GM12865 (cell line): ENCODE data around the gene APOL3.

ENCODE experiments used
- DNase-seq: peaks from one replicate; pipeline ENCODE4 v3.0.0; 2010; ENCODE audit warnings: low read depth
- H3K4me3 ChIP-seq: 2 replicates; pipeline ENCODE4 v1.5.1; 2011; ENCODE audit warnings: mild to moderate bottlenecking, low read depth, low read length, control low read depth
- CTCF ChIP-seq: IDR thresholded peaks from 2 replicates; pipeline ENCODE4 v1.5.1; 2011; ENCODE audit warnings: low read length, control low read depth, low read depth, inconsistent platforms; ENCODE audit not compliant: insufficient read depth; ENCODE audit errors: missing control alignments

APOL3 gene

GRCh38 chr22:36131907-36132306 lies 28.6 kb downstream of the APOL3 start:
- DNase-seq: no peak
- no peak for TF ChIP-seq CTCF

DNA sequence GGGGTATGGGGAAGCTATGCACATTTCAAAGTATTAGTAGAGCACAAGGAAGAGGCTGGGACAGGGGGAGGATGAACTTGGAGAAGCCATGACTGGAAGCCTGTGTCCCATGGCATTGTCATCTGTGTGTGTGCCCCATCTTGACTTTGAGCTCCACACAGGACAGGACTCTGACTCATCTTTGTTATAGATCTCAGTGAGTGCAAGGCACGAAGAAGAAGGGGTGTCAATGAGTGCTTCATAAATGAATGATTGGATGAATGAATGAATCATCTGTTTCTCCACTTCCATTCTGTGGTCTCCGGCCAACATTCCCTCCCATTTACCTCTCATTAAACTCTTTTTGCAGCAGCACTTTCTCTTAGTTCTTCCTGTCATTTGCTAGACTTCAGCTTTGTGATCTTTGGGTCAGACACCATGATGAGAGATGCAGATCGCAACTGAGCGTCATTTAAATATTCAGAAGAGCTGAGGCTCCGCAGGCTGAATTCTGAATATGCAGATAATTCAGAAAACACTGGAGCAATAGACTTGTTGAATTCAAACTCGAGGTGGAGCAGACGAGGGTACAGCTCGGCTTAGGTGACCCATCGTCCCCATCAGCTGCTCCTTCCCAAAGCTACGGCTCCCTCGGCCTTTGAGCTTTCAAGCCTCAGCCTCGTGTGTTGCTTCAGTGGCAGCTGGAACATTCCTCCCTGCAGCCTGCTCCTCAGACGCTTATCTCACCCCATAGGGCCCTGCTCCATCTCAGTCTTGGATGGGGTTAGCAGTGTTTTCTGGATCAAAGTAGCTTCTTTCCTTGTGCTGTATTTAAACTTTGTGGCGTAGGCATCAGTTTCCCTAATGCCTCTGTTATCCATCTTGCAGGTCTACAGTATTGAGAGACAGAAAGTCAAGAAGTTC lies 30.8 kb downstream of the APOL3 start:
- no peak for TF ChIP-seq CTCF
- no peak overlapping the region for H3K4me3 ChIP-seq
- DNase-seq: no peak

More at GRCh38 chr22:36131907-36132306, 28.6 kb downstream of the APOL3 start:
- H3K4me3 ChIP-seq: no peak overlapping the region

DNA sequence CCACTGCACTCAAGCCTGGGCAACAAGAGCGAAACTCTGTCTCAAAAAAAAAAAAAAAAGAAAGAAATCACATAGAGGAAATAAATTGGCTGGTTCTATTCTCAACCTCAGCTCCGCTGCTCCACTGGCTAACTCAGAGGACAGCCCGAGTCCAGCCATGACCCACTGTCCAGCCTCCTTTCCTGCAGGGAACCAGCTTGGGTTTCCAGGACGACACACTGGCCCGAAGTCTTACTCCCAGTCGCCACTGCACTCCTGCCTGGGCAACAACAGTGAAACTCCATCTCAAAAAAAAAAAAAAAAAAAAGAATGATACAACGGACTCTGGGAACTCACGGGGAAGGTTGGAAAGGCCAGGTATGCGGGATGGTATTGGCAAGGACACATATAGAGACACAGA lies 31.5 kb downstream of the APOL3 start:
- no peak overlapping the region for H3K4me3 ChIP-seq
- no peak for DNase-seq
- TF ChIP-seq CTCF: no peak

- no peak overlapping the region for H3K4me3 ChIP-seq
- no peak for TF ChIP-seq CTCF
- no peak for DNase-seq
Observed at GRCh38 chr22:36125994-36126531, 34.5 kb downstream of the APOL3 start.

DNA sequence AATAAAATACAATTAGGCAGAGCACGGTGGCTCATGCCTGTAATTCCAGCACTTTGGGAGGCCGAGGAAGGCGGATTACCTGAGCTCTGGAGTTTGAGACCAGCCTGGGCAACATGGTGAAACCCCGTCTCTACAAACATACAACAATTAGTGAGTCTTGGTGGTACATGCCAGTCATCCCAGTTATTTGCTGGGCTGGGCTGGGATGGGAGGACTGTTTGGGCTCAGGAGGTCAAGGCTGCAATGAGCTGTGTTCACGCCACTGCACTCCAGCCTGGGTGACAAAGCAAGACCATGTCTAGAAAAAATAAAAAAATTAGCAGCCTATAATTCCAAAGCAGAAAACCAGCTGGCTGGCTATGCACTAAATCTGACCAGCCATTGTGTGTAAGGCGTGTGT lies 35.1 kb downstream of the APOL3 start:
- H3K4me3 ChIP-seq: no peak overlapping the region
- no peak for TF ChIP-seq CTCF

DNA sequence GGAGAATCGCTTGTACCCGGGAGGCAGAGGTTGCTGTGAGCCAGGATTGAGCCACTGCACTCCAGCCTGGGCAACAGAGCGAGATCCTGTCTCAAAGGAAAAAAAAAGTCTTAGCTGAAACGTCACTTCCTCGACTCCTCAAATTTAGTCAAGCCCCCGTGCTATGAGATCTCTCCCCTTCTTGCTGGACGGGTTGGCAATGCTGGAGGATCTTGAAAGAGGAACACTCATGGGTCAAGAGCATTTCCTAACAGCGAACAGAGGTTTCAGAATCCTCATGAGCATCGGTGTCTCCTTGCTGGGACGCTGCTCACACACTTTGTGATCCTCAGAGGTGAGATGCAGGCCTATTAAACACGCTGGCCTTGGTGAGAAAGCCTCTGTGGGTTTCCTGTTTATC lies 35.9 kb downstream of the APOL3 start:
- no peak overlapping the region for H3K4me3 ChIP-seq
- no peak for DNase-seq
- TF ChIP-seq CTCF: no peak

More for the DNA sequence above, 35.1 kb downstream of the APOL3 start:
- no peak for DNase-seq
